ENCODE results near the gene LY6G6F. TPM values are rescaled to one million over a fixed set of nuclear protein-coding genes. Genes with fewer than 3 reads are reported as not detected.

The LY6G6F gene
- total and polyA plus RNA-seq, 2 experiments from 2014 or later: not detected

DNA sequence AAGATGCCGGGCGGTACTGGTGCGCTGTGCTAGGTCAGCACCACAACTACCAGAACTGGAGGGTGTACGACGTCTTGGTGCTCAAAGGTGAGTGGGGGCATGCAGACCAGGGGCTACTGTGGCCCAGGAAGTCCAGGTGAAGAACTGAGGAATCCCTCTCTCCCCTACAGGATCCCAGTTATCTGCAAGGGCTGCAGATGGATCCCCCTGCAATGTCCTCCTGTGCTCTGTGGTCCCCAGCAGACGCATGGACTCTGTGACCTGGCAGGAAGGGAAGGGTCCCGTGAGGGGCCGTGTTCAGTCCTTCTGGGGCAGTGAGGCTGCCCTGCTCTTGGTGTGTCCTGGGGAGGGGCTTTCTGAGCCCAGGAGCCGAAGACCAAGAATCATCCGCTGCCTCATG lies 1.0 kb downstream of the LY6G6F start:
- Histone ChIP-seq H3K9me2 (ENCODE audit: insufficient read depth) (no peaks in the 10 kb centered on the region), H3K27me3 (ENCODE audit: insufficient read depth) (no peaks in the 10 kb centered on the region), H3K4me1 (ENCODE audit: insufficient read depth) (no peaks in the 10 kb centered on the region), H3K4me3 (no peak overlapping the region), H3K4me2 (no peak overlapping the region), H3F3A (replicated peaks; ENCODE audit: low read depth) (no peaks in the 10 kb centered on the region; the same call in 1 of the 2 replicates), H2AFZ (no peak overlapping the region), H3K36me3 (ENCODE audit: insufficient read depth) (no peaks in the 10 kb centered on the region), H3K27ac (ENCODE audit: low read depth) (no peak overlapping the region), H4K20me1 (replicated peaks; ENCODE audit: insufficient read depth) (no peaks in the 10 kb centered on the region), H3K79me2 (replicated peaks; ENCODE audit: insufficient read depth) (no peaks in the 10 kb centered on the region)
- Mint-ChIP-seq H3K9me3 (no peaks in the 10 kb centered on the region), H3K4me3 (no peak overlapping the region), H3K36me3 (ENCODE audit: low read depth) (no peaks in the 10 kb centered on the region), H3K27me3 (ENCODE audit: insufficient read depth, low read depth, poor library complexity) (peaks cover 14% of the 10 kb centered on the region), H3K4me1 (peaks cover 9% of the 10 kb centered on the region), H3K27ac (no peak overlapping the region)
- DNase-seq (ENCODE audit: low spot score) (no peak), ATAC-seq (no peak)
- TF ChIP-seq ZNF114 (CRISPR knock-in tag; IDR thresholded peaks at IDR 0.05) (no peak), STAT1 (IDR thresholded peaks at IDR 0.05; ENCODE audit: unreplicated experiment) (no peak), POLR2AphosphoS5 (IDR thresholded peaks at IDR 0.05; ENCODE audit: low read depth) (no peak), NANOG (IDR thresholded peaks at IDR 0.05; ENCODE audit: borderline replicate concordance) (no peak), CREB1 (CRISPR knock-in tag; IDR thresholded peaks at IDR 0.05; ENCODE audit: low read depth) (no peak), EZH2phosphoT487 (IDR thresholded peaks at IDR 0.05; ENCODE audit: unreplicated experiment) (no peak), EZH2 (IDR thresholded peaks at IDR 0.05; ENCODE audit: low read depth, unreplicated experiment) (no peak), JUNB (IDR thresholded peaks at IDR 0.05; ENCODE audit: unreplicated experiment) (no peak), ZNF331 (CRISPR knock-in tag; IDR thresholded peaks at IDR 0.05; ENCODE audit: low read depth) (no peak)
- TF ChIP-seq, protein P1, sequence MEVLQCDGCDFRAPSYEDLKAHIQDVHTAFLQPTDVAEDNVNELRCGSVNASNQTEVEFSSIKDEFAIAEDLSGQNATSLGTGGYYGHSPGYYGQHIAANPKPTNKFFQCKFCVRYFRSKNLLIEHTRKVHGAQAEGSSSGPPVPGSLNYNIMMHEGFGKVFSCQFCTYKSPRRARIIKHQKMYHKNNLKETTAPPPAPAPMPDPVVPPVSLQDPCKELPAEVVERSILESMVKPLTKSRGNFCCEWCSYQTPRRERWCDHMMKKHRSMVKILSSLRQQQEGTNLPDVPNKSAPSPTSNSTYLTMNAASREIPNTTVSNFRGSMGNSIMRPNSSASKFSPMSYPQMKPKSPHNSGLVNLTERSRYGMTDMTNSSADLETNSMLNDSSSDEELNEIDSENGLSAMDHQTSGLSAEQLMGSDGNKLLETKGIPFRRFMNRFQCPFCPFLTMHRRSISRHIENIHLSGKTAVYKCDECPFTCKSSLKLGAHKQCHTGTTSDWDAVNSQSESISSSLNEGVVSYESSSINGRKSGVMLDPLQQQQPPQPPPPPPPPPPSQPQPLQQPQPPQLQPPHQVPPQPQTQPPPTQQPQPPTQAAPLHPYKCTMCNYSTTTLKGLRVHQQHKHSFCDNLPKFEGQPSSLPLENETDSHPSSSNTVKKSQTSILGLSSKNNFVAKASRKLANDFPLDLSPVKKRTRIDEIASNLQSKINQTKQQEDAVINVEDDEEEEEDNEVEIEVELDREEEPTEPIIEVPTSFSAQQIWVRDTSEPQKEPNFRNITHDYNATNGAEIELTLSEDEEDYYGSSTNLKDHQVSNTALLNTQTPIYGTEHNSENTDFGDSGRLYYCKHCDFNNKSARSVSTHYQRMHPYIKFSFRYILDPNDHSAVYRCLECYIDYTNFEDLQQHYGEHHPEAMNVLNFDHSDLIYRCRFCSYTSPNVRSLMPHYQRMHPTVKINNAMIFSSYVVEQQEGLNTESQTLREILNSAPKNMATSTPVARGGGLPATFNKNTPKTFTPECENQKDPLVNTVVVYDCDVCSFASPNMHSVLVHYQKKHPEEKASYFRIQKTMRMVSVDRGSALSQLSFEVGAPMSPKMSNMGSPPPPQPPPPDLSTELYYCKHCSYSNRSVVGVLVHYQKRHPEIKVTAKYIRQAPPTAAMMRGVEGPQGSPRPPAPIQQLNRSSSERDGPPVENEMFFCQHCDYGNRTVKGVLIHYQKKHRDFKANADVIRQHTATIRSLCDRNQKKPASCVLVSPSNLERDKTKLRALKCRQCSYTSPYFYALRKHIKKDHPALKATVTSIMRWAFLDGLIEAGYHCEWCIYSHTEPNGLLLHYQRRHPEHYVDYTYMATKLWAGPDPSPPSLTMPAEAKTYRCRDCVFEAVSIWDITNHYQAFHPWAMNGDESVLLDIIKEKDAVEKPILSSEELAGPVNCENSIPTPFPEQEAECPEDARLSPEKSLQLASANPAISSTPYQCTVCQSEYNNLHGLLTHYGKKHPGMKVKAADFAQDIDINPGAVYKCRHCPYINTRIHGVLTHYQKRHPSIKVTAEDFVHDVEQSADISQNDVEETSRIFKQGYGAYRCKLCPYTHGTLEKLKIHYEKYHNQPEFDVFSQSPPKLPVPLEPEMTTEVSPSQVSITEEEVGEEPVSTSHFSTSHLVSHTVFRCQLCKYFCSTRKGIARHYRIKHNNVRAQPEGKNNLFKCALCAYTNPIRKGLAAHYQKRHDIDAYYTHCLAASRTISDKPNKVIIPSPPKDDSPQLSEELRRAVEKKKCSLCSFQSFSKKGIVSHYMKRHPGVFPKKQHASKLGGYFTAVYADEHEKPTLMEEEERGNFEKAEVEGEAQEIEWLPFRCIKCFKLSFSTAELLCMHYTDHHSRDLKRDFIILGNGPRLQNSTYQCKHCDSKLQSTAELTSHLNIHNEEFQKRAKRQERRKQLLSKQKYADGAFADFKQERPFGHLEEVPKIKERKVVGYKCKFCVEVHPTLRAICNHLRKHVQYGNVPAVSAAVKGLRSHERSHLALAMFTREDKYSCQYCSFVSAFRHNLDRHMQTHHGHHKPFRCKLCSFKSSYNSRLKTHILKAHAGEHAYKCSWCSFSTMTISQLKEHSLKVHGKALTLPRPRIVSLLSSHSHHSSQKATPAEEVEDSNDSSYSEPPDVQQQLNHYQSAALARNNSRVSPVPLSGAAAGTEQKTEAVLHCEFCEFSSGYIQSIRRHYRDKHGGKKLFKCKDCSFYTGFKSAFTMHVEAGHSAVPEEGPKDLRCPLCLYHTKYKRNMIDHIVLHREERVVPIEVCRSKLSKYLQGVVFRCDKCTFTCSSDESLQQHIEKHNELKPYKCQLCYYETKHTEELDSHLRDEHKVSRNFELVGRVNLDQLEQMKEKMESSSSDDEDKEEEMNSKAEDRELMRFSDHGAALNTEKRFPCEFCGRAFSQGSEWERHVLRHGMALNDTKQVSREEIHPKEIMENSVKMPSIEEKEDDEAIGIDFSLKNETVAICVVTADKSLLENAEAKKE (CRISPR knock-in tag; IDR thresholded peaks at IDR 0.05): no peak
- TF ChIP-seq, protein P2, sequence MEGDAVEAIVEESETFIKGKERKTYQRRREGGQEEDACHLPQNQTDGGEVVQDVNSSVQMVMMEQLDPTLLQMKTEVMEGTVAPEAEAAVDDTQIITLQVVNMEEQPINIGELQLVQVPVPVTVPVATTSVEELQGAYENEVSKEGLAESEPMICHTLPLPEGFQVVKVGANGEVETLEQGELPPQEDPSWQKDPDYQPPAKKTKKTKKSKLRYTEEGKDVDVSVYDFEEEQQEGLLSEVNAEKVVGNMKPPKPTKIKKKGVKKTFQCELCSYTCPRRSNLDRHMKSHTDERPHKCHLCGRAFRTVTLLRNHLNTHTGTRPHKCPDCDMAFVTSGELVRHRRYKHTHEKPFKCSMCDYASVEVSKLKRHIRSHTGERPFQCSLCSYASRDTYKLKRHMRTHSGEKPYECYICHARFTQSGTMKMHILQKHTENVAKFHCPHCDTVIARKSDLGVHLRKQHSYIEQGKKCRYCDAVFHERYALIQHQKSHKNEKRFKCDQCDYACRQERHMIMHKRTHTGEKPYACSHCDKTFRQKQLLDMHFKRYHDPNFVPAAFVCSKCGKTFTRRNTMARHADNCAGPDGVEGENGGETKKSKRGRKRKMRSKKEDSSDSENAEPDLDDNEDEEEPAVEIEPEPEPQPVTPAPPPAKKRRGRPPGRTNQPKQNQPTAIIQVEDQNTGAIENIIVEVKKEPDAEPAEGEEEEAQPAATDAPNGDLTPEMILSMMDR (conservative IDR thresholded peaks at IDR 0.05; ENCODE audit: low read depth in 2 of 2): no peak
- TF ChIP-seq, protein P3, sequence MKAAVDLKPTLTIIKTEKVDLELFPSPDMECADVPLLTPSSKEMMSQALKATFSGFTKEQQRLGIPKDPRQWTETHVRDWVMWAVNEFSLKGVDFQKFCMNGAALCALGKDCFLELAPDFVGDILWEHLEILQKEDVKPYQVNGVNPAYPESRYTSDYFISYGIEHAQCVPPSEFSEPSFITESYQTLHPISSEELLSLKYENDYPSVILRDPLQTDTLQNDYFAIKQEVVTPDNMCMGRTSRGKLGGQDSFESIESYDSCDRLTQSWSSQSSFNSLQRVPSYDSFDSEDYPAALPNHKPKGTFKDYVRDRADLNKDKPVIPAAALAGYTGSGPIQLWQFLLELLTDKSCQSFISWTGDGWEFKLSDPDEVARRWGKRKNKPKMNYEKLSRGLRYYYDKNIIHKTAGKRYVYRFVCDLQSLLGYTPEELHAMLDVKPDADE (IDR thresholded peaks at IDR 0.05): no peak
